ENCODE measurements around the gene NEUROG2.
"Not testable (repeated sequence)": the region's sequence is repeated elsewhere in the genome, so short reads cannot be mapped to it uniquely, and the experiment has no call there.

The NEUROG2 gene

DNA sequence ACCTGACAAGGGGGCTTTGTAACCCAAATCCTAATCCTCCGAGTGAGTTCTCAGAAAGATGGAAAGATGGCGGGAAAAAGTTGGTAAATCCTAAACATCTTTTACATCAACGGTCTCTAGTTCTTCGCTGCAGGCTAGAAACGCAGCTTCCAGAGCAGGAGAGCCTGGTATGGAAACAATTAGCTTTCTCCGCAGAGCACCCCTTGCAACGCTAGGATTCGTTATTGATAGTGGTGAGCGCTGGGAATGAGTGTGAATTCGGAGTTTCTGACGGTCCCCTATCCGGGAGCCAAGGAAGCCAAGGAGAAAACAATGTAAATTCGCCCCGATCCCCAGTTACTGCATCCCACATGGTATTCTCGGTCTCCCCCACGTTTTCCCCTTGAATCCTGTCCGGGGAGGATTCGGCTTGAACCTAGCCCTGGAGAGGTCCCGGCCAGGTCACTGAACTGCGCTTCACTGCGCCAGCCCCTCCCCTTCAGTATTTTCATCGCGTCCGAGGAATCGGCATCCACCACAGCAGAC, 4.7 kb upstream of the NEUROG2 start:
- no peak for DNase-seq

DNA sequence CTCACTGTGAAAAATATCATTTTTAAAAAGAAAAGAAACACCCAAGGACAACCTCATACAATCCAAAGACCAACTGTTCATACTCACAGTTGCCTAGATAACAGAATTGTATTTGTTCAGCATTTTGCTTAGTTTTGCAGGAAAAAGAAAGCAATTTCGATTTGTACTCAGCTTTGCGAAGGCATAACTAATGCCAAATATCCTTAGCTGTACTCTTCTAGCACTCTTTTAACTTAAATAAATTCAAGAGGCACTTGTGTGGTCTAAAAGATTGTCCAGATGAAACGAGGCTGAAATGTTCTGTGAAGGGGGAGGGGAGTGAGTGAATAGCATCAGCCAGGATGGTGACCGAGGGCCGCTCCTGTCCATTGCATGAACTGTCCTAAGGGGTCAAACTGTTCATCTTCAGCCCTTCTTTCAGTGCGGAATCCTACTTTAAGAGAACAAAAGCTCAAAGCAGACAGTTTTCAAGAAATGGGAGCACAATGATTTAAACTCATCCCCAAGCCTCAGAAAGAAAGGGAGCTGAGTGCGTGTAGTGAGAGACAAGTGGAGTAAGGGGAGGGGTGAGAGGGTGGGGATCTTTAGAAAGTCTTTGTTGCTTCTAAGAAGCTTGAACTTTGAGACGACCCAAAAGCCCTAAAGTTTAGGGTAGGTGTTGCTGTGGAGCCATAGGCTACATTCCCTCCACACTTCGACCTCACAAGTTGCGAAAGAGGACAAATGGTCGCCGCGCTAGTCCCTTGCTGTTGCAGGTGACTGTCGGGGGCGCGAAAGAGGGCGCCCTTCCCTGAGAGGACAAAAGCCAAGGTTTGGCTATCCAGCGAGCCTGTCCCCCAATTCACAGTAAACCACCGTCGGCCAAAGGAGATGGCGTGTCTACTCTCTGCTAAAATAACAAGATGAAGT, 4.0 kb upstream of the NEUROG2 start:
- DNase-seq: no peak

DNA sequence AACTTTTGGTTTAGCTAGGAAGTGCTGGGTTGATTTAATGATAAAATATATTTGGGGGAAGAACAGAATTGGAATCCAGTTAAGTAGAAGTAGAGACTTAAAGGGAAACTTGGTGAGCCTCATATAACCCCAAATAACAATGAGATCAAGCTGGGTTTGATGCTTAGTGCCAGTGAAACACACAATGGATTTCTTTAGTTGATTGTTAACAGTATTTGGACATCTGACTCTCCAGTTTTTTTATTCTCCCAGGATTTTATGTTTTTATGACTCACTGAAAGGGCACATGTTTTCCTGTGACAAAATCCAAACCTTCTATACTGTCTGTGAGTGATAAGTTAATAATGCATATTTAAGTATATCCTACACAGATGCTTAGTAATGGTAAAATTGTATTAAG, 2.7 kb upstream of the NEUROG2 start:
- no peak for DNase-seq

DNA sequence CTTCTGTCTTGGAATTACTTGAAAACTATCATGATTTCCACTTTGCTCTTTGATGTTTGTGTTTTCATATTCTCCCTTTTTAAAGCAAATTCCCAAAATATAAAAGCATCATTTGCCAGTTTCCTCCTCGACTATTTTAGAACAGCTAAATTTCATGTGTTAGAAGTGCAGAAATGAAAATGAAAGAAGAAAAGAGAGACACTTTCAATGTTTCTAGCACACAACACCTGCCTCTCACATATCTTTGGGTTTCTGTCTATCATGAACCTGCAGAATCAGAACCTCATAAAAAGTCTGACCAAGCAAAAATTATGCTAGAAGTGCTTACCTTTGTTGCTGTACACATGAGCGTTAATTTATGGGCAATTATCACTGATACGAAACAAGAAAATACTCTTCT, 1.9 kb upstream of the NEUROG2 start:
- DNase-seq: no peak

- DNase-seq: no peak
These were observed 1.2 kb upstream of the NEUROG2 start for GRCh38 chr4:112517067-112517634.

- no peak for DNase-seq
These were observed 589 bp upstream of the NEUROG2 start for GRCh38 chr4:112516471-112517066.

DNA sequence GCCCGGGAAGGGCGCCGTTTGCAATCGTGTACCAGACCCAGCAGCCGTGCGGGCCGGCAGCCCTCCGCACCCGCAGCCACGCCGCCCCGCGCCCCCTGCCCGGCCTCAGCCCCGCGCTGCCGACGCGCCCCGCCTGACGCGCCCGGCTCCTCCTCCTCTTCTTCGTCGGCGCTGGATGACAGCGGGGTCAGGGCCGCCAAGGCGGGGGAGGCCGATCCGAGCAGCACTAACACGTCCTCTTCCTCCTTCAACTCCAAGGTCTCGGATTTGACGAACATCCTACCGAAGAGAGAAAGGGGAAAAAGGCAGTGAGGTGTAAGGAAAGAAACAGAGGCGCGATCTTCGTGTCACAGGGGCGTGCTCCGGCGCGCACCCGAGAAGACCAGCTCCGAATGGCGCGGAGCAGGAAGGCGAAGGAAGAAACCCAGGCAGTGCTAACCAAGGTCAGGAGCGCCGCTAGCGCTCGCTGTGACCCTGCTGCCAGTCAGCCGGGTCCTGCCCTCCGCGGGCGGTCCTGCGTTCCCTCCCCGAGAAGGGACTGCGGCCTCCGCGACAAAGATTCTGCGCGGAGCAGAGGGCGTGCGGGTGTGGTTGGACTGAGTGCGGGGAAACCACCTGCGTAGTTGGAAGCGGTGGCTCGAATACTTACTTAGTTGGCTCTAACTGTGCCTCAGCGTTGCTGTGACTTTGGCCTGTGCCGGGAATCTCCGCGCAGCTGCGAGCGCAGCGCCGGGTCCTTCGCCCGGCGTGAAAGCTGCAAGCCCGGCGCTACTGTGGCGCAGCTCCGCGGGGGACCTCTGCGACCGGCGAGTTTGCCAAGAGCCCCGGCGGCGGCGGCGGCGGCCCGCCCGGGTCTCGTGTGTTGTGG, 548 bp downstream of the NEUROG2 start:
- DNase-seq: no peak

DNA sequence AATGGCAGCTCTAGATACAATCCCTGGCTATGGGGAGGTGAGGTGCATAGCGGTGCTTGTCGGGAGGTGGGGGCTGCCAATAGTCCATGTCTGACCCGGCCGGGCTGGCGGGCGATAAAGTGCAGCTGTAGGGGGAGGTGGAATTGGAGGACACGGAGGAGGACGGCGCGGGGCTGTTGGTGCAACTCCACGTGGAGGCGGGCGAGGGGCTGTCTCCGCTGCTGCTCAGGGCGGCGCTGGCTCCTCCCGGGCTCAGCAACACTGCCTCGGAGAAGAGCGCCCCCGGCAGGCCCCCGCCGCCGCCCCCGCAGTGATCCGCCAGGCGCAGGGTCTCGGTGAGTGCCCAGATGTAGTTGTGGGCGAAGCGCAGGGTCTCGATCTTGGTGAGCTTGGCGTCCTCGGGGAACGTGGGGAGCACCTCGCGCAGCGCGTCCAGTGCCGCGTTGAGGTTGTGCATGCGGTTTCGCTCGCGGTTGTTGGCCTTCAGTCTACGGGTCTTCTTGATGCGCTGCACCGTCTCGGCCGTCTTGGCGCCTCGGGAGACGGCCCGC, 1.3 kb downstream of the NEUROG2 start:
- DNase-seq: no peak

- no peak for DNase-seq
These were observed 1.9 kb downstream of the NEUROG2 start for GRCh38 chr4:112513971-112514646.

- DNase-seq: no peak
These were observed 4.2 kb downstream of the NEUROG2 start for GRCh38 chr4:112511803-112512118.

GRCh38 chr4:112511093-112511802, 4.7 kb downstream of the NEUROG2 start:
- no peak for DNase-seq

DNA sequence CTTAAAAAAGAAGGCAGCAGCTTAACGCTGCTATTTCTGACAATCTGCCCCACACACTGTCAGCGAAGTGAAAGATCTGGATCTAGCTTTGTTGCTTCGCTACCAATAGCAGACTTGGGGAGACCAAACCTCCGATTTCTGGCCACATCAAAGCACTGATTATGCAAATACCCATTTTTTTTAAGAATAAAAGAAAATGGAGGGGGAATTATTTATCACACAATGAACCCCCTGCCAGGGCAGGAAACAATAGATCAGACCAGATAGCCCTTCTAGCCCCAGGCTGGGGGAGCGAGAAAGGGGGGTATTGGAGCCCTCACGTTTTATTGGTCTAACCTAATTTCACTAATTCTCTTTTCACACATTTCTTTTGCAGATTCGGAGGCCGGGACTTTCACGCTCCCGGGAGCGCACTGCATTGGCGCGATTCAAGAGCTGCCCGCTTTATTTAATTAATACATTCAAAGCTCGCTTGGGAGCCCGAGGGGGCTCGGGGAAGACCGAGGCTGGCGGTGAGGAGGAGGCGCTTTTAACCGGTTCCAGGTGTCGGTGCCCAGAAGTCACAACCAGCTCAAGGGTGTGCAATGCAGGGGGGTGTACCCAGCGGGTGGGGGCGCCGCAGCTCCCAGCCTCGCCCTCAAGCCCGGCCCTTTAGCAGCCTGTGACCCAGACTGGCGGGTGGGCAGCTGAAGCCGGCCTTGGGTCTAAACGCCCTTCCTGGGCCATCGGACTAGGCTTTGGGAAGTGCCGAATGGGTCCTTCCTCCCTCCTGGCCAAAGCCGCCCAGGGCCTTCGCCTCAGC, 5.5 kb downstream of the NEUROG2 start:
- DNase-seq: no peak

GRCh38 chr4:112509243-112510141, 6.5 kb downstream of the NEUROG2 start:
- no peak for DNase-seq

DNA sequence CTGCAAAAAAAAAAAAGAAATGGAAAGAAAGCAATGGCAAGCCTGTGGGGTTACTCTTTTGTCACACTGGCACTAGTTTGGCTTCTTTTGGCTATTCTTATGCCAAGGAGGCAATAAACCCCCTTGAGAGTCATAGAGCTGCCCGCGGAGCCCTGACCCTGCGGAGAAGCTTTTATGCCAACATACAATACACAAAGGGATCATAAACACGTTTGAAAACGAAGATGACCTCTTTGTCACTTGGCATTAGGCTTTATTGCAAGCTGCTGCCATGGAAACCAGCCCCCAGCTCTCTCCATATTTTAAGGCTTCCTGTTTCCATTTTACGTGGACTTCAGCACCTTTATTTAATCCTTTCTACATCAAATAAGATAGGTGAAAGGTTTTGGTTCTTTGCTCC, 7.6 kb downstream of the NEUROG2 start:
- no peak for DNase-seq

DNA sequence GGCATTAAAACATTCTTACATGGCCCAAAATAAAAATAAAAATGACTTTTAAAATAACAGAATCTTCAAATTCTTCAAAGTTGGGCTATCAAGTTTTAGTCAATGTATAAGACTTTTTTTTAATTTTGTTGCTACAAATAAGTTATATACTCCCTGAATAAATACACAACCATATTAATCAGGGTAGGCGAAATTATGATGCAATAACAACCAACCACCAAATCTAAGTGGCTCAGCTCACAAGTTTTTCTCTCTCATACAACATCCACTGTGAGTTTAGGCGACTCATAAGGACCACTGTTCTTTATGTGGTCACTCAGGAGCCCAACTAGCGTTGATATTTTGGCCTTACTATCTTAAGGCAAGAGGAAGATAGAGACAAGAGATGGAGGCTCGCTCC, 11.2 kb downstream of the NEUROG2 start:
- DNase-seq: no peak

- no peak for DNase-seq
These were observed 13.1 kb downstream of the NEUROG2 start for GRCh38 chr4:112502871-112503270.

DNA sequence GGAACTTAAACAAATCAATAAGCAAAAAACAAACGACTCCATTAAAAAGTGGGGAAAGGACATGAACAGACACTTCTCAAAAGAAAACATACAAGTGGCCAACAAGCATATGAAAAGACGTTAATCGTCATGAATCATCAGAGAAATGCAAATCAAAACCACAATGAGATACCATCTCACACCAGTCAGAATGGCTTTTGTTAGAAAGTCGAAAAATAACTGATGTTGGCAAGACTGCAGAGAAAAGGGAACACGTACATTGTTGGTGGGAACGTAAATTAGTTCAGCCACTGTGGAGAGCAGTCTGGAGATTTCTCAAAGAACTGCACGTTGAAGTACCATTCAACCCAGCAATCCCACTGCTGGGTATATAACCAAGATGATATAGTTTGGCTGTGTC, 23.7 kb downstream of the NEUROG2 start:
- DNase-seq: no peak

DNA sequence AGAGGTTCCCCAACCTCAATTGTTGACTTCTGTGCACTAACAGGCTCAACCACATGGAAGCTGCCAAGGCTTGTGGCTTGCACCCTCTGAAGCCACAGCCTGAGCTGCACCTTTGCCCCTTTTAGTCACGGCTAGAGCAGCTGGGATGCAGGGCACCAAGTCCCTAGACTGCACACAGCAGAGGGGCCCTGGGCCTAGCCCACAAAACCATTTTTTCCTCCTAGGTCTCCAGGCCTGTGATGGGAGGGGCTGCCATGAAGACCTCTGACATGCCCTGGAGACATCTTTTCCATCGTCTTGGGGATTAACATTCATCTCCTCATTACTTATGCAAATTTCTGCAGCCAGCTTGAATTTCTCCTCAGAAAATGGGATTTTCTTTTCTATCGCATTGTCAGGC, 25.2 kb downstream of the NEUROG2 start:
- not testable (repeated sequence) for DNase-seq

DNA sequence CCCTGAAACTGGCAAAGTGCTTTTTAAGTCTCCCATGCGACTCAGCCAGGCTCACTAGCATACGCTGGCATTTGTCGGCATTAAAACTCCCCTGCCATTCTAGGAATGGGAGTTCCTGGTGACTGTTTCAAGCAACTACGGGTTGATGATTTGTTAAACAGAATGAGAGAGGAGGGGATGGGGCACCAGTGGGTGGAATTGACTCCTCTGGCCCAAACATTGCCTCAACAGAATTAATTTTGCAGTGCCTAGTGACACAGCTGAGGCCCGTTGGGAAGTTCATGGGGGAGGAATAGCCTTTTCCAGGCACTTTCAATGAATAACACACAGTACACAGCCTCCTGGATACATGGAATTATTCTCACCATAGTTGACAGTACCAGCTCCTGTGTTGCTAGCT, 30.1 kb downstream of the NEUROG2 start:
- no peak for DNase-seq

- no peak for DNase-seq
These were observed 42.0 kb downstream of the NEUROG2 start for GRCh38 chr4:112473985-112474384.
